ENCODE data around the gene HRH2. TPM values are rescaled to one million over a fixed set of nuclear protein-coding genes. Genes with fewer than 3 reads are reported as not detected.

Gene HRH2
- total RNA-seq, 1 donor from 2014 or later = 7.5 TPM

DNA sequence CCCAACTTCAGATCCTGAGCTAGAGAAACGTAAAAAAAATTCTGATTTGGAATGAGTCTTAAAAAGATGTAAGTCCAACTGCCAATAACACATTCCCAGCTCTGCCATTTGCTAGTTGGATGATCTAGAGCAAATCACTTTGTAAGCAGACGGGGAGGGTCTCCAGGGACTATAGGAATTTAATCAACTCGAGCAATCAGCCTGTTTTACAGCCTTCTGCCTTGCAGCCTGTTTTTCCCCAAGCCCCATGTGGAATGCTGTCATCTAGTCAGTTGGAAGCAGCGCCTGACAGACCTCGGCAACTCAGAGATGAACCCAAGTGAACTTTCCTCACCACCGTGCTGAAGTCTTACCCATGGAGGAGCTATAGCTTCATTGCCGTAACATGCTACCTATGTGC is 34.8 kb upstream of the HRH2 start:
- Histone ChIP-seq H3K27ac (no peak overlapping the region), H3K27me3 (no peaks in the 10 kb centered on the region), H3K9me3 (no peaks in the 10 kb centered on the region), H3K4me3 (no peak overlapping the region), H3K36me3 (no peaks in the 10 kb centered on the region), H3K4me1 (no peaks in the 10 kb centered on the region)
- no peak for DNase-seq (ENCODE audit: low spot score in 2 of 2)
- TF ChIP-seq CTCF (IDR thresholded peaks at IDR 0.05) = no peak
- intact Hi-C loops (cut with DNase I) = no loop called here

GRCh38 chr5:175624316-175624715 is 33.6 kb upstream of the HRH2 start:
- Histone ChIP-seq H3K27me3 (no peaks in the 10 kb centered on the region), H3K4me3 (no peak overlapping the region), H3K9me3 (peaks cover 0 to under 1% of the 10 kb centered on the region in 2 donors), H3K4me1 (no peaks in the 10 kb centered on the region), H3K36me3 (no peaks in the 10 kb centered on the region), H3K27ac (no peak overlapping the region)
- TF ChIP-seq CTCF (IDR thresholded peaks at IDR 0.05) = no peak
- DNase-seq (ENCODE audit: low spot score in 2 of 2) = no peak
- intact Hi-C loops (cut with DNase I) = no loop called here

- intact Hi-C loops (cut with DNase I) = no loop called here
- H3K27me3 ChIP-seq = no peaks in the 10 kb centered on the region
- no peak overlapping the region for H3K27ac ChIP-seq
- no peak overlapping the region for H3K4me3 ChIP-seq
- no peaks in the 10 kb centered on the region for H3K36me3 ChIP-seq
- H3K4me1 ChIP-seq = no peaks in the 10 kb centered on the region
- no peak for DNase-seq (ENCODE audit: low spot score in 2 of 2)
- peaks cover 0 to 6% of the 10 kb centered on the region in 2 donors for H3K9me3 ChIP-seq
- TF ChIP-seq CTCF (IDR thresholded peaks at IDR 0.05) = no peak
Observed at GRCh38 chr5:175627005-175627404, 30.9 kb upstream of the HRH2 start.

DNA sequence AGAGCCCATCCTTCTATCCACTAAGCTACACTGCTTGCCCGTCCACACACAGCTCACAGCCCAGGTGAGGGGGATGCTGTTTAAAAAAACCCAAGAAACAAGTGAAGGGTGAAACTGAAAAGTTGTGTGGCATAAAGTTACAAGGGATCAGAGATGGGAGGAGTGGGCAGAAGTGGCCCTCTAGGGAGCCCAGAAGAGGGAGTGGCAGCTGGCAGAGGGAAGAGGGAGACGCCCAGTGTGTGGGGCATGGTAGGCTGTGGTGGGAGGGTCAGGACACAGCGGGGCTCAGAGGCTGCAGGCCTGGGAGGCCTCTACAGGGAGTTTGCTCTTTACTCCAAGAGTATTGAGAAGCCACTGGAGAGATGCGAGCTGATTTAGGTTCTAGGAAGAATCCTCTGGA is 30.1 kb upstream of the HRH2 start:
- Histone ChIP-seq H3K4me3 (no peak overlapping the region), H3K27ac (no peak overlapping the region), H3K4me1 (no peaks in the 10 kb centered on the region), H3K36me3 (no peaks in the 10 kb centered on the region), H3K27me3 (no peaks in the 10 kb centered on the region), H3K9me3 (peaks cover 0 to 6% of the 10 kb centered on the region in 2 donors)
- TF ChIP-seq CTCF (IDR thresholded peaks at IDR 0.05) = no peak
- intact Hi-C loops (cut with DNase I) = no loop called here
- no peak for DNase-seq (ENCODE audit: low spot score in 2 of 2)

DNA sequence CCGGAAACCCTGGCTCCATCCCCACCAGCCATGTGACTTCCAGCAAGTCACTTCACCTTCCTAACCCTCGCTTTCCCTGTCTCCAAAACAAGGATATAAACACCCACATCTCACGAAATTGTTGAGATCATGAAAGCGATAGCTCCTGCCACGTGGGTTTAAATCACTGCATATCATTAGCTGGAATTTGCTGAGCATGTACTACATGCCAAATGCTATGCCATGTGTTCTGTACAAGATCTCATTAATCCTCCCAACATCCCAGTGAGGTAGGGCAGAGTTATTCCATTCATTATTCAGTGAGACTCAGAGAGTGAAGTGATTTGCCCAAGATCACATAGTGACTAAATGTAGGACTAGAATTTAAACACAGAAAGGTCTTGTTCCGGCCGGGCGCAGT is 29.2 kb upstream of the HRH2 start:
- TF ChIP-seq CTCF (IDR thresholded peaks at IDR 0.05) = no peak
- Histone ChIP-seq H3K27me3 (no peaks in the 10 kb centered on the region), H3K36me3 (no peaks in the 10 kb centered on the region), H3K4me1 (no peaks in the 10 kb centered on the region), H3K27ac (no peak overlapping the region), H3K9me3 (peaks cover 0 to 6% of the 10 kb centered on the region in 2 donors), H3K4me3 (no peak overlapping the region)
- no peak for DNase-seq (ENCODE audit: low spot score in 2 of 2)
- intact Hi-C loops (cut with DNase I) = no loop called here

DNA sequence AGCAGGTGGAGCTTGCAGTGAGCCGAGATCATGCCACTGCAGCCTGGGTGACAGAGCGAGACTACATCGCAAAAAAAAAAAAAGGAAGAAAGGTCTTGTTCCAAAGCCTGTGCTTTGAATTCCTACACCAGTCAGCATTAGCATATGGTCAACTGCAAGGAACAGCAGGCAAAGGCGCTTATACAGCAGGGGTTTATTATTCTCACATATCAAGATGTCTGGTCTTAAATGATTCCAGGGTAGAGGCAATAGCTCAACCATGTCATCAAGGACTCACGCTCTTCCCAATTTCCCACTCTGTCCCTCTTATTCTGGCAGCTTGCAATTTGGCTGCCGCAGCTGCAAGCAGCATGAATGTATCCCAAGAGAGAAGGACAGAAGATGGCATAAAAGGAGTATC is 28.6 kb upstream of the HRH2 start:
- TF ChIP-seq CTCF (IDR thresholded peaks at IDR 0.05) = no peak
- intact Hi-C loops (cut with DNase I) = no loop called here
- DNase-seq (ENCODE audit: low spot score in 2 of 2) = no peak
- Histone ChIP-seq H3K4me3 (no peak overlapping the region), H3K9me3 (peaks cover 0 to 6% of the 10 kb centered on the region in 2 donors), H3K36me3 (no peaks in the 10 kb centered on the region), H3K27me3 (no peaks in the 10 kb centered on the region), H3K4me1 (no peaks in the 10 kb centered on the region), H3K27ac (no peak overlapping the region)
